IgD-negative memory B cell (primary cell): ENCODE data around the gene USP1. TPM values are rescaled to one million over a fixed set of nuclear protein-coding genes. Genes with fewer than 3 reads are reported as not detected.

Source experiments
- H3K27ac Mint-ChIP-seq, 3 donors: one replicate each; pipeline ENCODE4 v1.8.0; 2020 to 2022; ENCODE audit warnings: mild to moderate bottlenecking in 3 of 3, mixed read lengths in 3 of 3, moderate library complexity in 1 of 3
- H3K27me3 Mint-ChIP-seq: one replicate; pipeline ENCODE4 v1.8.0; 2021; ENCODE audit warnings: mixed read lengths
- H3K36me3 Mint-ChIP-seq: one replicate; pipeline ENCODE4 v1.8.0; 2020; ENCODE audit warnings: mild to moderate bottlenecking, mixed read lengths
- H3K4me1 Mint-ChIP-seq, 3 donors: one replicate each; pipeline ENCODE4 v1.8.0; 2020 to 2022; ENCODE audit warnings: mixed read lengths in 3 of 3, mild to moderate bottlenecking in 1 of 3
- H3K4me3 Mint-ChIP-seq, 4 donors: one replicate each; pipeline ENCODE4 v1.8.0; 2020 to 2022; ENCODE audit warnings: mild to moderate bottlenecking in 4 of 4, mixed read lengths in 4 of 4, moderate library complexity in 3 of 4
- H3K9me3 Mint-ChIP-seq, 3 donors: one replicate each; pipeline ENCODE4 v1.8.0; 2020 to 2021; ENCODE audit warnings: mixed read lengths in 3 of 3, mild to moderate bottlenecking in 1 of 3
- polyA plus RNA-seq: library from polyadenylated mRNA; unstranded; fragments of 300-500 nt; fragmentation: Illumina TruSeq; gene quantifications from one replicate; pipeline ENCODE4 v1.2.3, GENCODE V29; 2021

Gene USP1
- polyA plus RNA-seq, 1 donor from 2014 or later: 35.1 TPM

- Mint-ChIP-seq H3K36me3 (peaks cover 17% of the 10 kb centered on the region), H3K27me3 (no peaks in the 10 kb centered on the region), H3K4me1 (peaks cover 0 to 1% (median 0%) of the 10 kb centered on the region in 3 donors), H3K9me3 (no peaks in the 10 kb centered on the region), H3K27ac (no peak overlapping the region), H3K4me3 (no peak overlapping the region)
Observed at GRCh38 chr1:62494137-62494536, 57.3 kb downstream of the USP1 start.

GRCh38 chr1:62500210-62500609 is 63.4 kb downstream of the USP1 start:
- H3K4me1 Mint-ChIP-seq: peaks cover 0 to 1% (median 0%) of the 10 kb centered on the region in 3 donors

More at GRCh38 chr1:62500210-62500609, 63.4 kb downstream of the USP1 start:
- no peaks in the 10 kb centered on the region for H3K9me3 Mint-ChIP-seq
- no peaks in the 10 kb centered on the region for H3K27me3 Mint-ChIP-seq
- H3K36me3 Mint-ChIP-seq: peaks cover 10% of the 10 kb centered on the region
- no peak overlapping the region for H3K27ac Mint-ChIP-seq
- no peak overlapping the region for H3K4me3 Mint-ChIP-seq

Other genes starting within 250 kb of the USP1 start
- 0.56 TPM for gene L1TD1, start 242.2 kb upstream of the USP1 start, polyA plus RNA-seq
- gene KANK4, start 117.6 kb upstream of the USP1 start, polyA plus RNA-seq: not detected
- gene ANGPTL3, start 160.5 kb downstream of the USP1 start, polyA plus RNA-seq: not detected